ES-I3 (cell line): ENCODE data around the gene PPP2R5D.

Experiments used
- H3K36me3 ChIP-seq: 2 replicates; pipeline ENCODE4 v1.6.1; 2013; ENCODE audit warnings: mild to moderate bottlenecking, low read length, control low read depth, moderate library complexity; ENCODE audit not compliant: insufficient read depth
- H3K4me1 ChIP-seq: 2 replicates; pipeline ENCODE4 v1.6.1; 2013; ENCODE audit warnings: mild to moderate bottlenecking, control low read depth, low read length; ENCODE audit not compliant: insufficient read depth
- H3K9ac ChIP-seq: 2 replicates; pipeline ENCODE4 v1.6.1; 2013; ENCODE audit warnings: low read depth, mild to moderate bottlenecking, low read length, moderate library complexity
- H3K9me3 ChIP-seq: 2 replicates; pipeline ENCODE4 v1.6.1; 2013; ENCODE audit warnings: mild to moderate bottlenecking, low read length, moderate library complexity; ENCODE audit not compliant: control insufficient read depth, insufficient read depth

Gene PPP2R5D

DNA sequence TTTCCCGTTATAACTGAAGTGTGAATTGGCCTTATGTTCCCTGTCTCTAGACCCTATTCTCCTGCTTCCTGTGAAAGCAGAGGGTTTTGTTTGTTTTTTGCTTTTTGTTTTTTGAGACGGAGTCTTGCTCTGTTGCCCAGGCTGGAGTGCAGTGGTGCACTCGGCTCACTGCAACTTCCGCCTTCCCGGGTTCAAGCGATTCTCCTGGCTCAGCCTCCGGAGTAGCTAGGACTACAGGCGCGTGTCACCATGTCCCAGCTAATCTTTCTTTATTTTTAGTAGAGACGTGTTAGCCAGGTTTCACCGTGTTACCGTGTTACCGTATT lies 24.5 kb upstream of the PPP2R5D start:
- Histone ChIP-seq H3K9ac (peak overlapping the region; percentile 78), H3K36me3 (no peaks in the 10 kb centered on the region), H3K9me3 (no peaks in the 10 kb centered on the region), H3K4me1 (no peaks in the 10 kb centered on the region; the same call in 1 of the 2 replicates)

DNA sequence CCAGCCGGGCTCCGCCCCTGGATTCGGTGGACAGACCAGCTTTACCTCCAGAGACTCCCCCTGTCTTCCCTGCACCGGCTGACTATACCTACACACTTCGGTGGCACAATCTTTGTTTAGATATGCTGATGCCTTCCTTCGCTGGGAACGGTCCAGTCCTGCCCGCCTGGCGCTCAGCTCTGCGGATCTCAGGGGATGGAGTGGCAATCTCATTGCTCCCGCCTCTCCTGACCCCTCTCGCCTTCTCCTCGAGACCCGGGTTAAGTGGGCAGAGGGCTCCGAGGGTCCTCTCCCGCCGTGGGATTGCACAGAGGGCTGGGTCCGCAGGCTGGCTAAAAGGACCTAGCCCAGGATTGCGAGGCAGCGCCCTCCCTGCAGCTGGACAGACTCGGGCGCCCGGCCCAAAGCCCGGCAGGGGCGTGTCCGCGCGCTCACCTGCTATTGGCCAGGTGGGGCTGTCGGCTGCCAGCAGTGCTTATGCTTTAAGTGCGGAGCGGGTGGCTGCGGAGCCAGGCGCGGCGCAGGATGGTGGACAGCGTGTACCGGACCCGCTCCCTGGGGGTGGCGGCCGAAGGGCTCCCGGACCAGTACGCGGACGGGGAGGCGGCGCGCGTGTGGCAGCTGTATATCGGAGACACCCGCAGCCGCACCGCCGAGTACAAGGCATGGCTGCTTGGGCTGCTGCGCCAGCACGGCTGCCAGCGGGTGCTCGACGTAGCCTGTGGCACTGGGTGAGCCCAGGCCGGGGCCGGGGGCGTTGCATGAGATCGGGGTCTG lies 23.9 kb upstream of the PPP2R5D start, which contains the start of gene GNMT:
GNMT (plus strand) TSS at position 512 of the 777 bp plus-strand sequence; CDS start at position 526, 14 bp downstream.
- Histone ChIP-seq H3K9ac (peak within 1 kb of the TSS; percentile 78), H3K36me3 (no peaks in the 10 kb centered on the region), H3K9me3 (no peaks in the 10 kb centered on the region)

DNA sequence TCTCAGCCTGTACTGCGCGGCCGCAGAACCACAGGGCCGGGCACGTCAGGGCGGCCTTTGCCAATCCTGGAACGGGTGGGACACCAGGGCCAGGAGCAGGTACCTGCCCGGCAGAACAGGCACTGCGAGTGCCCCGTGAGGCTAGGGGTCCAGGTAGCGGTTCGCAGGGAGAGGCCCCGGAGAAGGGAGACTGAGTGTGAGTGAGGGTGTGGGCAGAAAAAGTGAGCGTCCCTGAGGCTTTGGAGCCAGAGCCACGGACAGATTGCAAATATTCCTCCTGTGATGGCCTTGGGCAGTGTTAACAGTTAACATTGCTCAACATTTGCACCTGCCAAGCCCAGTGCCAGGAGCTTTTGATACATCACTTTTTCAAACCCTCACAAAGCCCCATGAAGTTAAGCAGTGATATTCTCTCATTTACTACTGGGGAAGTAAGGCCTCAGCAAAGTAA lies 23.3 kb upstream of the PPP2R5D start:
- Histone ChIP-seq H3K9ac (peak overlapping the region; percentile 78; the same call in 1 of the 2 replicates), H3K4me1 (no peaks in the 10 kb centered on the region; the same call in 1 of the 2 replicates), H3K36me3 (no peaks in the 10 kb centered on the region), H3K9me3 (no peaks in the 10 kb centered on the region)

More for the DNA sequence above, 23.9 kb upstream of the PPP2R5D start, which contains the start of gene GNMT:
- H3K4me1 ChIP-seq = no peaks in the 10 kb centered on the region; the same call in 1 of the 2 replicates

DNA sequence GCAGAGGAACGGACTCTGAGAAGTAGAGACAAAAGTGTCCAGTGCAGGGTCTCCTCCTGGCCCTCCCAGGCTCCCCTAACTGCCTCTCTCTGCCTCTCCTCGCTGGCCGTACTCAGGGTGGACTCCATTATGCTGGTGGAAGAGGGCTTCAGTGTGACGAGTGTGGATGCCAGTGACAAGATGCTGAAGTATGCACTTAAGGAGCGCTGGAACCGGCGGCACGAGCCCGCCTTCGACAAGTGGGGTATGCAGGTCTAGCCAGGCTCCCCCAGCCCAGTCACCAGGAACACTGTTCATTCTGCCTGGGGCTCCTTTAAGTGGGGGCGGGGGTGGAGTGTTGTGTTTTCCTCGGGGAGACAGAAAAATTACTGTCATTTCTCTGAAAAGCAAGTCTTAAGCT lies 22.3 kb upstream of the PPP2R5D start:
- H3K9ac ChIP-seq = no peak overlapping the region
- no peaks in the 10 kb centered on the region for H3K9me3 ChIP-seq
- H3K36me3 ChIP-seq = no peaks in the 10 kb centered on the region
- H3K4me1 ChIP-seq = no peaks in the 10 kb centered on the region; the same call in 1 of the 2 replicates

DNA sequence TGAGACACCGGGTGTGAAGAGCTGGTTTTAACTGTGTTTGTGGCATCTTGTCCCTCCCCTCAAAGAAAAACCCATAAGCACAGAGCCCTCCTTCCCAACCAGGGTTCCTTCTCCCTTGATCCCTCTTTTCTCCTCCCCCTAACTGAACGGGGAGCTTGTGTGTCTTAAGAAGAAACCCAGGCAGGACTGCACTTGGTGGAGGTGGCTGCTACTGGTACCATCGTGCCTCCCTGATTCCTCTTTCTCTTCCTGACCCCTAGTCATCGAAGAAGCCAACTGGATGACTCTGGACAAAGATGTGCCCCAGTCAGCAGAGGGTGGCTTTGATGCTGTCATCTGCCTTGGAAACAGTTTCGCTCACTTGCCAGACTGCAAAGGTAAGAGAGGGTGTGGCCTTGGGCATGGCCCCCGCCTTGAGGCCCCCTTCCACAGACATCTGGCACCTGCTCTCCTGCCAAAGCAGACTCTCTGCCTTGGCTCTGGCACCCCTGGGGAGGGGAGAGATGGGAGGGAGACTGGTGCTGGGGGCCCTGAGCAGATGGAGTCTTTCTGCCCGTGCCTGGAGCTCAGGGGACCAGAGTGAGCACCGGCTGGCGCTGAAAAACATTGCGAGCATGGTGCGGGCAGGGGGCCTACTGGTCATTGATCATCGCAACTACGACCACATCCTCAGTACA lies 21.7 kb upstream of the PPP2R5D start:
- H3K4me1 ChIP-seq = no peaks in the 10 kb centered on the region; the same call in 1 of the 2 replicates
- H3K9ac ChIP-seq = no peak overlapping the region
- no peaks in the 10 kb centered on the region for H3K36me3 ChIP-seq
- H3K9me3 ChIP-seq = no peaks in the 10 kb centered on the region

DNA sequence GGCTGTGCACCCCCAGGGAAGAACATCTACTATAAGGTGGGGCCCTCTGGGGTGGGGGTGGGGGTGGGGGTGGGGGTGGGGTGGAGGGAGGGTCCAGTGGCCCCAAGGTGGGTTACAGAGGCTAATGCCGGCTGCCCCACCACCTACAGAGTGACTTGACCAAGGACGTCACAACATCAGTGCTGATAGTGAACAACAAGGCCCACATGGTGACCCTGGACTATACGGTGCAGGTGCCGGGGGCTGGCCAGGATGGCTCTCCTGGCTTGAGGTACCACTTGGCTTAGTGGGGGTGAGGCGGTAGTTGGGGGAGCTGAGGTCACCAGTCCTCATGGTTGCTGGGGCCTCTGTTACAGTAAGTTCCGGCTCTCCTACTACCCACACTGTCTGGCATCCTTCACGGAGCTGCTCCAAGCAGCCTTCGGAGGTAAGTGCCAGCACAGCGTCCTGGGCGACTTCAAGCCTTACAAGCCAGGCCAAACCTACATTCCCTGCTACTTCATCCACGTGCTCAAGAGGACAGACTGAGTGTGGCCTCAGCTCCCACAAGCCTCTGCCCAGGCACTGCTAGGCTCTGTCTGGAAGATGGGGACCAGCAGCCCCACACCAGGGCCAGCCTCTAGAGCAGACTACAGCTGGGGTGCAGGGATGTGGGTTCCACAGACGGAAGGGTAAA lies 21.1 kb upstream of the PPP2R5D start:
- no peaks in the 10 kb centered on the region for H3K9me3 ChIP-seq
- H3K4me1 ChIP-seq = no peaks in the 10 kb centered on the region; the same call in 1 of the 2 replicates
- H3K36me3 ChIP-seq = no peaks in the 10 kb centered on the region
- no peak overlapping the region for H3K9ac ChIP-seq

DNA sequence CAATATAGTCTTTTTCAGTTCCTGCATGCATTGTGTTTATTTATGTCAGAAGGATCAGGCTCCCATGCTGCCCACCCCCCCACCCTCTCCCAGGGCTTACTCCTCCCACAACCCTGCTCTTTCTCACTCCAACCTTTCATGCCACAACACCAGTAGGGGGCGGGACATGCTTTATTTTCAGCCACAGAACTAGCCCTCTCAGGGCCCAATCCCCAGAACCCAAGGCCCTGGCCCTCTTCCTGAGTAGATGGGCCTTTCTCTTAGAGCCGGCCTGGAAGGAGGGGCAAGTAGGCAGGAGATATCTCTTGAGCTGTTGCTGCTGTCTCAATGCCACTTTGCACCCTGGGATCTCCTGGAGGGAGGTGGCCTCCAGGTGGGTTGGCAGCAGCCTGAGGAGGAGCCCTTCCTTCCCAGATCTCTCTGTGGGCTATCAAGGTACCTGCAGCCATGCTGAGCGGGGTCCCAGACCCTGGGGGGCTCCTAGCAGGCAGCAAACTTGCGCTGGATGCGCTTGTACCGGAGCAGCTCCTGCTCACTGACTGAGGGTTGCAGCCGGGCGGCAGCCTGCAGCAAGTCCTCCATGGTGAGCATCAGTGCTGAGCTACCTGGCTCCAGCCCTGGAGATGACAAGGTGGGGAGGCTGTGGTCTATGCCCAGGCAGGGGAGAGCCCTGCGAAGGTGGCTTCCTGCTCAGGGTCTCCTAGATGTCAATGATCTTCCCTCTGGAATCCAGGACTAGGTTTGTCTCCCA lies 20.3 kb upstream of the PPP2R5D start:
- Histone ChIP-seq H3K9ac (no peak overlapping the region), H3K4me1 (no peaks in the 10 kb centered on the region; the same call in 1 of the 2 replicates), H3K36me3 (no peaks in the 10 kb centered on the region), H3K9me3 (no peaks in the 10 kb centered on the region)

DNA sequence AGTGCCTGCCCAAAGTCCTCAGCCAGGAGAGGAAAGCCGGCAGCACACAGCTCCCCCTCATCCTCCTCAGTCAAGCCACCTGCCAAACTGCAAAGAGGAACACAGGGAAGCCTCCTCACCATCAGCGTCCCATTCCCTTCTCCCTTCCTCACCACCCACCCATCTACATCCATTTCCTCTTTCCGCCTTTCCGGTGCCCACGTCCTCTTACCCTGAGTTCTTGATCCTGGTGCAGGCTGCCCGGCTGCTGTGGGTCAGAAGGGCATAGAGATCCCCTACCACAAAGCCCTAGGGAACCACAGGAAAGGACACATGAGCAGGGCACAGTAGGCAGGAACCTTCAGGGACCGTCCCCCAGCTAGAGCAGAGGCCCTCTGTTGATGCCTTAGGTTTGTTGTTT lies 17.8 kb upstream of the PPP2R5D start:
- H3K9me3 ChIP-seq = no peaks in the 10 kb centered on the region
- H3K9ac ChIP-seq = no peak overlapping the region
- H3K36me3 ChIP-seq = no peaks in the 10 kb centered on the region
- H3K4me1 ChIP-seq = peaks cover 9% of the 10 kb centered on the region

DNA sequence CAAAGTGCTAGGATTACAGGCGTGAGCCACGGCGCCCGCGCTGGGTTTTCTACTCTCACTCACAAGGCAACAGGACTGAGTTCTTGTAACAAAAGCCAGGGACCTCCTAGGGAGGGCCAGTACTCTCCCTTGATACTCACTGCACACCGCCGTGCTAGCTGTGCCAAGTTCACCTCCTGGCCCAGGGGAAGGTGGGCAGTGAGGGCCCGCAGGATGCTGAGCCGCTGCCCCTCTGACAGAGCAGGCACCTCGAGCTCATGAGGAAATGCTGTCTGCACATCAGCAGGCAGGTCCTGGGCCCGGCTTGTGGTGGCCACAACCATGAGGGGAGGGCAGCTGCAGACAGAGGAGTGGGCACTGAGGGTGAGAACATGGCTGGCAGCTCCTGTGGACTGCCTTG lies 17.1 kb upstream of the PPP2R5D start:
- peaks cover 11% of the 10 kb centered on the region for H3K4me1 ChIP-seq
- H3K36me3 ChIP-seq = no peaks in the 10 kb centered on the region

DNA sequence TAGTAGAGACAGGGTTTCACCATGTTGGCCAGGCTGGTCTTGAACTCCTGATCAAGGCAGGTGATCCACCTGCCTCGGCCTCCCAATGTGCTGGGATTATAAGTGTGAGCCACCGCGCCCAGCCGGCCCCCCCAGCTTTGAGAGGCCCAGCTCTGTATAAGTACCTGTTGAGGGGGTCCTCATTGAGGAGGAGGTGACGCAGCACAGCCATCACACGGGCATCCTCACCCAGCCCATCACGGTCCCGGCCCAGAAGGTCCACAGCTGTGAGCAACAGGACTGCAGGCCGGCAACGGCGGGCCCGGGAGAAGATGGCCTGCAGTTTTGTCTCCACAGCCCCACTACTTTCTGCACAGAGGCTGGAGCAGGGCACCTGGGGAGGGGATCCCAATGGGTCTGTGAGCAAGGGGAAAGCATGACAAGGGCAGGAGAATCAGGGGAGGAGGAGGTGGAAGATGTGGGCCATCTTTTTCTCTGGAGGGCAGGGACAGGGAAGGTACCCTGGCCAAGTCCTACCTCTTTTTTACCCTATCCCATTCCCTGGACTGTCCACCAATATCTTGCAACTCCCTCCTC lies 16.2 kb upstream of the PPP2R5D start:
- Histone ChIP-seq H3K4me1 (peaks cover 11% of the 10 kb centered on the region), H3K36me3 (no peaks in the 10 kb centered on the region), H3K9me3 (no peaks in the 10 kb centered on the region), H3K9ac (no peak overlapping the region)

More for the DNA sequence above, 17.1 kb upstream of the PPP2R5D start:
- H3K9me3 ChIP-seq = no peaks in the 10 kb centered on the region
- no peak overlapping the region for H3K9ac ChIP-seq

DNA sequence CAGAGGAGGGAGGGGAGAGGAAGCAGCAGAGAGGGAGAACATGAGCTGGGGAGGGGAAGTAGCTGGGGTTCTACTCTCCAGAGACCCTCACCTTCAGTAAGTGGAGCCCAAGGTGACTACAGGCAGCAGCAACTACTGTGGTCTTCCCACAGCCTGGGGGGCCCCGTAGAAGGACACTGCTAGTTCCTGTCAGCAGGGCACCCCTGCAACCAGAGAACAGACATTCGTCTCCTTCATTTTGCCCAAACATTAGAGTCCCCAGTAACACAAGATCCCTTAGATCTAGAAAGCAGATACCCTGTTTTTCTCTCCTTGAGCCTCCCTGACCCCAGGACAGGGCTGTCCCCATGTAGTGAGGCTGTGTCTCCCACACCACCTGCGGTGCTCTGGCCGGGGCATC lies 15.6 kb upstream of the PPP2R5D start:
- Histone ChIP-seq H3K9me3 (no peaks in the 10 kb centered on the region), H3K36me3 (no peaks in the 10 kb centered on the region), H3K9ac (no peak overlapping the region), H3K4me1 (peaks cover 11% of the 10 kb centered on the region)

DNA sequence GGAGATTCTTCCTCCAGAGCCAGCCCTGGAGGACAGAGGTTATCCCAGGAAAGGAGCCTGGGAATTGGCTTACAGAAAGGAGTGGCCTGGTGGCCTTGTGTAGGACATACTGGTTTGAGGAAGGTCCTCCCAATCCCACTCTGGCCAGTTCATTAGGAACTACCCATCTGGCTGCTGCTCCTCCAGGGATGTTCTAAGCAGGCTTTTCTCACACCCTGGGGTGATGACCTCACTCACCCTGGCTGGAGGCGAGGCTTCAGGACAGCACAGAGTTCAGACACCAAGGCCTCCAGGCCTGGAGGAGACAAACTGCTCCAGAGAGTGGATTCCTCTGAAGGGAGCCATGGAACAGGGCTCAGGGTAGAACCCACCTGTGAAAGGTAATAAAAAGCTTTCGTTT lies 14.9 kb upstream of the PPP2R5D start:
- no peaks in the 10 kb centered on the region for H3K36me3 ChIP-seq
- H3K9ac ChIP-seq = no peak overlapping the region
- H3K4me1 ChIP-seq = peaks cover 11% of the 10 kb centered on the region
- no peaks in the 10 kb centered on the region for H3K9me3 ChIP-seq

DNA sequence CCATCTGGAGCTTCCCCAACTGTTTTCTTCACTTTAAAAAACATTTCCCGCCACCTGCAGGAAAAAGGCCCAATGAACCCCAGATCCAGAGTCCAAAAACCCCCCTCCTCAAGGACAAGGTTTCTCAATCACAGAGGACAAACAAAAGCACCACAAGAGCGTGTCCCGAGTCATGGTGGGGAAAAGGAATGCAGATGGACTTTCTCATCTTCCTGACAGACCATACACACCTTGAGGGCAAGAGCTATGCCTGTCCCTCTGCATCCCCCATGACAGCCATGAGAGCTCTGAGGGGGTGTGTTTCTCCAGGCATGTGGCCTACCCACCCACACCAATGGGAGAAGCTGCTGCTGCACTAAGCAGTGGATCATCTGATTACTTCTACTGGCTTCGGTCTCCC lies 14.4 kb upstream of the PPP2R5D start:
- peaks cover 11% of the 10 kb centered on the region for H3K4me1 ChIP-seq
- H3K9me3 ChIP-seq = no peaks in the 10 kb centered on the region
- H3K9ac ChIP-seq = no peak overlapping the region
- no peaks in the 10 kb centered on the region for H3K36me3 ChIP-seq
